ENCODE data around the gene EWSR1.

GRCh38 chr22:29256606-29257325, 11.3 kb upstream of the EWSR1 start:
- no peak for TF ChIP-seq EZH2phosphoT487 (IDR thresholded peaks at IDR 0.05; ENCODE audit: insufficient read depth, low read depth)
- no peak for TF ChIP-seq EZH2 (IDR thresholded peaks at IDR 0.05; ENCODE audit: insufficient read depth, poor library complexity, severe bottlenecking)

Data from GM23248 (cell line).